H1 (cell line): ENCODE measurements around the gene RPUSD4. TPM values are rescaled to one million over a fixed set of nuclear protein-coding genes. Genes with fewer than 3 reads are reported as not detected.

ENCODE experiments used
- ASH2L ChIP-seq: fragments of 200-600, 300-600 bp; sonication (generic); IDR thresholded peaks from one replicate; pipeline ENCODE4 v1.7.1; 2017; ENCODE audit warnings: low read length
- BCL11A ChIP-seq, 2 experiments: IDR thresholded peaks; one replicate each; pipeline ENCODE4 v1.6.1; 2011; ENCODE audit warnings: low read depth in 2 of 2, low read length in 2 of 2, mild to moderate bottlenecking in 2 of 2
- CHD7 ChIP-seq: fragments of 300-600 bp; sonication (generic); IDR thresholded peaks from 2 replicates; pipeline ENCODE4 v1.7.1; 2012; ENCODE audit warnings: low read length, moderate library complexity, mild to moderate bottlenecking, inconsistent platforms; ENCODE audit not compliant: insufficient replicate concordance
- HDAC6 ChIP-seq: IDR thresholded peaks from one replicate; pipeline ENCODE4 v1.7.1; 2012; ENCODE audit warnings: low read depth, mild to moderate bottlenecking, inconsistent platforms, low read length, moderate library complexity
- JUND ChIP-seq: IDR thresholded peaks from 2 replicates; pipeline ENCODE4 v1.6.1; 2011; ENCODE audit warnings: mild to moderate bottlenecking, improper control_type of control experiment, low read length
- POU5F1 ChIP-seq: IDR thresholded peaks from 2 replicates; pipeline ENCODE4 v1.6.1; 2011; ENCODE audit warnings: low read depth, mild to moderate bottlenecking, low read length, moderate library complexity
- TEAD4 ChIP-seq: IDR thresholded peaks from 2 replicates; pipeline ENCODE4 v1.6.1; 2012; ENCODE audit warnings: low read depth, low read length, inconsistent platforms, mixed read lengths
- polyA plus RNA-seq, 7 experiments: library from polyadenylated mRNA; depleted of rRNA in 3 of 7; stranded (reverse) in 5 of 7; unstranded in 2 of 7; fragments of >200 nt in 5 of 7; fragments of 200-250 nt in 2 of 7; gene quantifications; 1 replicate in 5 of 7; 2 replicates in 1 of 7; 4 replicates in 1 of 7; pipeline versions ENCODE4 v1.2.1 to v1.2.3, GENCODE V29; 2011 to 2013; ENCODE audit warnings: missing spikeins in 2 of 7, mixed read lengths in 2 of 7
- total RNA-seq: library from RNA; stranded (reverse); fragmentation: NEBNext Ultra II Directional; extraction: Animal tissue kit (Norgen Biotek cat#: 25700); gene quantifications from 2 replicates; pipeline ENCODE4 v1.2.1, GENCODE V29; 2021

The RPUSD4 gene
- total and polyA plus RNA-seq, 2 of the 8 experiments (the other 6 are each of a cell fraction or from before 2014, with no cell fraction given): 36.1 to 50.7 TPM

- TF ChIP-seq CHD7 (no peak), TEAD4 (no peak), ASH2L (no peak), JUND (no peak), BCL11A (IDR thresholded peaks at IDR 0.05; ENCODE audit: low read depth in 2 of 2, low read length in 2 of 2) (no peak), HDAC6 (no peak), POU5F1 (no peak)
These were observed 16.3 kb downstream of the RPUSD4 start (continued) for GRCh38 chr11:126195119-126195518.
